SK-N-DZ (cell line): Measurements from ENCODE around the gene TRIM9.

ENCODE experiments used
- DNase-seq: peaks from one replicate; pipeline ENCODE4 v3.0.0-alpha.2; 2015; ENCODE audit warnings: low spot score

TRIM9 gene

GRCh38 chr14:51058382-51058781, 36.5 kb downstream of the TRIM9 start:
- DNase-seq: no peak

- peak; percentile 37 for DNase-seq
These were observed 38.5 kb downstream of the TRIM9 start for GRCh38 chr14:51056421-51056820.

GRCh38 chr14:51053157-51053556, 41.7 kb downstream of the TRIM9 start:
- no peak for DNase-seq

GRCh38 chr14:51044961-51045360, 49.9 kb downstream of the TRIM9 start:
- DNase-seq: no peak

GRCh38 chr14:51041883-51042282, 53.0 kb downstream of the TRIM9 start:
- DNase-seq: no peak

GRCh38 chr14:51041108-51041531, 53.8 kb downstream of the TRIM9 start:
- no peak for DNase-seq

- DNase-seq: no peak
These were observed 55.7 kb downstream of the TRIM9 start for GRCh38 chr14:51039252-51039651.

- DNase-seq: no peak
These were observed 59.2 kb downstream of the TRIM9 start for GRCh38 chr14:51035611-51036192.

- no peak for DNase-seq
These were observed 65.8 kb downstream of the TRIM9 start for GRCh38 chr14:51028851-51029754.

GRCh38 chr14:51028361-51028760, 66.5 kb downstream of the TRIM9 start:
- no peak for DNase-seq

GRCh38 chr14:51024377-51024776, 70.5 kb downstream of the TRIM9 start:
- no peak for DNase-seq

GRCh38 chr14:51023964-51024363, 70.9 kb downstream of the TRIM9 start:
- no peak for DNase-seq

GRCh38 chr14:51022769-51023168, 72.1 kb downstream of the TRIM9 start:
- no peak for DNase-seq

- DNase-seq: peak; percentile 82
These were observed 74.7 kb downstream of the TRIM9 start for GRCh38 chr14:51020024-51020710.

GRCh38 chr14:51019089-51019488, 75.8 kb downstream of the TRIM9 start:
- no peak for DNase-seq

GRCh38 chr14:51018521-51018920, 76.4 kb downstream of the TRIM9 start:
- no peak for DNase-seq

- no peak for DNase-seq
These were observed 80.3 kb downstream of the TRIM9 start for GRCh38 chr14:51014625-51015024.

- no peak for DNase-seq
These were observed 80.8 kb downstream of the TRIM9 start for GRCh38 chr14:51014086-51014485.

GRCh38 chr14:51012055-51012454, 82.8 kb downstream of the TRIM9 start:
- no peak for DNase-seq

- DNase-seq: no peak
These were observed 86.5 kb downstream of the TRIM9 start for GRCh38 chr14:51008446-51008845.

- peak; percentile 81 for DNase-seq
These were observed 88.1 kb downstream of the TRIM9 start for GRCh38 chr14:51006781-51007211.

- DNase-seq: no peak
These were observed 88.6 kb downstream of the TRIM9 start for GRCh38 chr14:51006324-51006723.
